HG03520 (cell line): ENCODE measurements around the gene CDCA4.

Experiments used
- ATAC-seq: cut with Tn5 transposase; IDR thresholded peaks from one replicate; pipeline ENCODE4 v1.9.1; 2021; ENCODE audit warnings: mild to moderate bottlenecking, moderate library complexity; ENCODE audit not compliant: unreplicated experiment

The CDCA4 gene

DNA sequence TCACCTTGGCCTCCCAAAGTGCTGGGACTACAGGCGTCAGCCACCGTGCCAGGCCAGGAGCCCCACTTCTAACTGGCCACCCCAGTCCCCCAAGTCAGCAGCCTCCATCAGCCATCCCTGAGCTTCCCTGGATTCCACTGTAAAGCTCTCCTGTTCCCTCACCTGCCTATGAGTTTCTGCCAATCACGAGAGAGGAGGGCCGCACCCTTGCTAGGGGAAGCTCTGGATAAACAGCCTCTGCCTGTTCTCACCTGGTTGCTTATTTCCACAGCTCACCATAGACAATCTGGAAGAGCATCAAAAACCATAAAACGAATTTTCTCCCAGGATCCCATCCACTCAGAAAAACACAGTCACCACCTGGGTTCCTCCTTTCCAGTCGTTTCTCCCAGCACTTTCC is 5.0 kb downstream of the CDCA4 start:
- ATAC-seq: no peak

DNA sequence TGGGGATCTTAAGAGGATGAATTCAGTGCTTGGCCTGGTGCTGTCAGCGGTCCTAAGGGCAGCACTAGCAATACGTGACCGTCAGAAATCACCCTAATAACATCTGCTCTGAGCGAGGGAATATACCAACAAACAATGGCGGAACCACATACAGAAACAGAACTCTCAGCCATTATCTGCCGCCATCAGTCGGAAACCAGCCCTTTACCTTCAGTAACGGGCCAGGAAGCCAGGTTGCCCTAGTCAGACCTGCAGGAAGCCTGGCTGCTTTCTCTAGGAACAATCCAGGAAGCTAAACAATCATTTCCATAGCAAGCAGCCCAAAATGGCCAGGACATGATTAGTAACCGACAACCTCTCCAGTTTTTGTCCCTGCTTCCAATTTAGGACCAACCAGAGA is 5.6 kb downstream of the CDCA4 start:
- no peak for ATAC-seq

DNA sequence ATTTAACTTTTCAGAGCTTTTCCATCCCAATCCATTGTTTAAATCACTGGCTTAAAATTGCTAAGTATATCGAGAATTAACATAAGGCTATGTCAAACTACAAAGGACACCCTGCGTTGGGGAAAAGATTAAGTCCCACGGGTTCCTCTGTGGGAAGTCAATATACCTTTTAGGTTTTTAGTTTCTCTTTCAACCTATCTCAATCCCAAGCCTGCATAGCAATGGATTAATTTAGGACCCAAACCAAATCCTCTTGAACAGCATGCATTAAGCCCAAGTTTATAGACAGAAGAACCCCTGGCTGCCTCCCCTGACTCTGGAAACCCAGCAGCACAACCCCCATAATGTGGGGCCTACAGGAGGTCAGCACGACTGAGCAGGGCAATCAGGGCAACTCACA is 6.3 kb downstream of the CDCA4 start:
- no peak for ATAC-seq

DNA sequence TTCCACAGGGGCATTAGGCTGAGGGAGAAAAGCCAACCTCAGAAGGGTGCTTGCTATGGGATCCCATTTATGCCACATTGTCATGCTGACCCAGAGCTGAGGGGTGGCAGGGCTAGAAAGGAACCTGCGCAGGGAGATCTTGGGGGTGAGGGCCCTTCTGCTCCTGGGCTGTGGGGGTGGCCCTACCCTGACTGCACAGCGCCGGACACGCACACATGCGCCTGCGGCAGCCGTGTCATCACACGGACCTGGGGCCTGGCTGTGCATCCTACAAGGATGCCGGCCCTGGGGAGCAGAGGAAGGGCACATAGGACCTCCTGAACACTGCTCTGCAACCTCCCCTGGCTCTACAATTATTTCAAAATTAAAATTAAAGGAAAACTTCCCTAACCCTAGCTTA is 6.9 kb downstream of the CDCA4 start:
- no peak for ATAC-seq

DNA sequence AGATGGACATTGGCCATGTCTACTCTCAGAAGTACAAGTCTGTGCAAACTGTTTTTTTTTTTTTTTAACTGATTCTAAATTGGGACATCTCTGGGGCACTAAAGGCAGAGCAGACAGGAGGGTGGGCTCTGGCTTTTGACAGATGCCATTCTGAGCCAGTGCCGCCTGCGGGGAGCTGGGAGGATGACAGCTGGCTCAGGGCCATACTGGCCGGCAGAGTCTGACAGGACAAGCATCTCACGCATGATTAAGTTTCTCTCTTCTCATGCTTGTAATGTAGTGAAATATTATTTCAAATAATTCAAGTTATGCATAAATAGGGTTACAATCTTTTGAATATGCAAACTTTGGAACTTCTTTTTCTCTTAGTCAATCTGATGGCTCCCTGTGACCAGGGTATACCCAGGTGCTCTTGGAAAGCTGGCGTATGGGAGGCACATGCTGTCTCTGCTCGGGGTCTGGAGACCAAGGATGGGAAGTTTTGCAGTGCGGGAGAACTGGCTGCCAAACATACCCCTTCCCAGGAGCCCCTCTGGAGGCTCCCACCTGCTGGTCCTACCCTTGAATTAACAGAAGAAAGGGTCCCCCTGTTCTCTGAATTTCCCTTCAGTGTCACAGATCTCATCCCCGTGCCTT is 7.6 kb downstream of the CDCA4 start:
- no peak for ATAC-seq

DNA sequence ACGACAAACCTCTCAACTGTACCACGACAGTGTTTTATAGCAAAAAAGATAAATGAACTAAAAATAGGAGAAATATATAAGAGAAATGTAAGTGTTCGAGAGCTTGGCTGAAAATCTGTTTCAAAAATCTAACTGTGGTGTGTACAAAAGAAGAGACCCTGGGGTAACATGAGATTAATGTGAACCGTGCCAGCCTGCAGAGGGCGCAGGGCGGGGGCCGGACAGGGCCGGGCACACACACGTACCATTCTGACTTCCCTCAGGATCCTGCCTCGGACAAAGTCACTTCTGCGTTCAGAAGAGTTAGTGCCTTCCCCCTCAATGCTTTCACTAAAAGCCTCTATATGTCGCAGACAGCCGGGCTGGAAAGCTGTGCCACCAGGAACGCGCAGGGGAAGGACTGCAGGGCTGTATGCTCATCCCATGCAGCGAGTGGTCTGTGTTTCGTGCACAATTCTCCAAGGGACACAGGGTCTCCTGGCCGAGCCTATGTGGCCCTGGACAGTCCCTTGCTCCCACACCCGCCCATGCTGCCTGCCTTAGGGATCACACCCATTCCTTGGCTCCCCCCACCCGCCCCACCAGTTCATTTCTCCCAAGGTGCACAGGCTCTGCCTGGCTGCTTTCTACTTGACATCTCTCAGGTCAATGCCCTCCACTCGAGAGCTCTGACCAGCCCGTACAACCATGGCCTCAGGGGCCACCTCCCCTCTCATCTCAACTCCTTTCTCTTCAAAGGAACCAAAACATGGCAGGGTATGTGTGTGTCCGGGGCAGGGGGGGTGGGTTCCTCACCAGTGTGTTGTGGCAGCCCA is 8.5 kb downstream of the CDCA4 start:
- ATAC-seq: no peak

DNA sequence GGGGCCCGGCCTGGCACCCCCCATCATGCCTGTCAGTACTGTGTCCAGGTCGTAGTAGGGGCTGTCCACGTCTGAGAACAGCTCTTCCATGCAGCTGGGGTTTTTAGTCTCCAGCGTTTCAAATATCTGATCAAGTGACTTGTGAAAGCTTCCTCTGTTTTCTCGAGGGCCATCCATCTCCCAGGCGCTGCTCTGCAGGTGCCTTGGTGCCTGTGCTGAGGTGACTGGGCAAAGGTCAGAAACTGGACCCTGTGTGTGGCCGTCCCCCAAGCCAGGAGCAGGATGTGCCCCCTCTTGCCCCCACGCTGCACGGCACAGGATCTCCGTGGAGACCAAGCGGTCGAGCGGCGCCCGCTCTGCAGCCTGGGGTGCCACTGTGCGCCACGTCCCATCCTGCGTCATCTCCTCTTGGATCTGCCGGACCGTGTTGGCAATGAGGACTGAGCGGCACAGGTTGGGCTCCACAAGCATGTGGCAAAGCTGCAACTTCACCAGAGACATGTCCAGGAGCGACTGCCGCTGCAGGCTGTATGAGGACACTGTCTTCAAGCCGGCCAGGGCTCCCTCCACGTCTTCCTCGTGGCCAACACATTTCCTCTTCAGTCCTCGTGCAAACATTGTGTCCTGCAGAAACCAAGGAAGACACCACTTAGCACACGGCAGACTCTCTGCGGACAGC is 9.4 kb downstream of the CDCA4 start:
- ATAC-seq: no peak

DNA sequence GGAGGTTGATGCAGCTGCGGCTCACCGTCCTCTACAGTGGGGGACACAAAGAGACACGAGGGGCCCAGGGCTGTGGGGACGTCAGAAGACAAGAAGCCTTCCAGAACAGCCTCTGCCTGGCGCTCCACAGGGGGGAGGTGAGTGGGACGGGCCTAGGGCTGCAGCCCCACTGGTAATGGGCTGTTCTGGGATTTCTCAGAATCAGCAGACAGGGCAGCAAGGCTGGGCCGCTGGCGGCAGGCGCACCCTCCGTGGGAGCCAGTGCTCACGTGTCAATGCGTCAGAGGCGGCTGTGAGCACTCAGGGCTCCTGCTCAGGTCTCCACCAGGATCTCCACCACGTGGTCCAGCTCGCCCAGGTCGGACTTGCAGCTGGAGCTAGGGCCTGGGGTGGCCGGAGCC is 10.0 kb downstream of the CDCA4 start:
- ATAC-seq: no peak

DNA sequence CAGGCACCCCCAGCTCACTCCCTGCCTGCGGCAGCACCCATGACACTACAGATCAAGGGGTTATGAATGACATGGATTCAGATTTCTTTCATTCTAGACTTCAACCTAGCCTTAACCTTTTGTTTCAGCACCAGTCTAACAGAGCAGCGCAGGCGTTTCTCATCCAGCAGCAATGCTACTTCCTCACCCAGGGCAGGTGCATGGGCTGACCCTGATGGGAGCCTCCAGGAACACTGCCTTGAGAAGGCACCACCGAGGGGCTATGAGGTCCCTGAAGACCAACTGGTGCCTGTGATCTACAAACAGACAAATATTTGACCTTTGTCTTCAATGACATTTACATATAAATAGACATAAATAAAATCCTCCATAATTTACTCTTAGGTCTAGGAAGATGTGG is 10.8 kb downstream of the CDCA4 start:
- ATAC-seq: no peak

DNA sequence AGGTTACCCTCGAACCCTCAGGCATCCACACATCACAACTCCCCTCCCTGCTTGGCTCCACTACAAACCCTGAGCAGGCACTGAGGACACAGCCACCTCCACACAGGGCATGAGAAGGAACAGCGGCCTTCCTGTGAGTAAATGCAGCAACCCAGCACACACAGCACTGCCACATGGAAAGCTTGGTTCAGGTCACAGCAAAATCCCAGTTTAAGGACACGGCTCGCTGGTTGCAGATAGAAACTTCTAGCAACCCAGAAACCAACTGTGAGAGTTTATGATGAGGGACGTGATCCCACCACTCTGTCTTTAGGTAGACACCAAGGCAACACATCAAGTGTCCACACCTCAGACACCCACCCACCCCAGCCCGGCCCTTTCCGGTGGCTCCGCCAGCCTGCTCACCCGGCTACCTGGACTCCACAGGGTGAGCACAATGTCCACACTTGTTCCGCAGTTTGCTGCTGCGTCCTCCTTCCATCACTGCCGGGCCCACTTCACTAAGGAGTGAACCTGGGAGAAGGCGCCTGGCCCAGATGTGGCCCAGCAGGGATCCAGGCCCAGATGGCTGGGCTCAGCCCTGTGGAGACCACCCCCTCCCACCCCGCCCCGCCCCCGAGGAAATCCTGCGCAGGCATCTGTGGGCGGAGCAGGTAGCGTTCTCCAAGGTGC is 13.2 kb downstream of the CDCA4 start:
- ATAC-seq: no peak

DNA sequence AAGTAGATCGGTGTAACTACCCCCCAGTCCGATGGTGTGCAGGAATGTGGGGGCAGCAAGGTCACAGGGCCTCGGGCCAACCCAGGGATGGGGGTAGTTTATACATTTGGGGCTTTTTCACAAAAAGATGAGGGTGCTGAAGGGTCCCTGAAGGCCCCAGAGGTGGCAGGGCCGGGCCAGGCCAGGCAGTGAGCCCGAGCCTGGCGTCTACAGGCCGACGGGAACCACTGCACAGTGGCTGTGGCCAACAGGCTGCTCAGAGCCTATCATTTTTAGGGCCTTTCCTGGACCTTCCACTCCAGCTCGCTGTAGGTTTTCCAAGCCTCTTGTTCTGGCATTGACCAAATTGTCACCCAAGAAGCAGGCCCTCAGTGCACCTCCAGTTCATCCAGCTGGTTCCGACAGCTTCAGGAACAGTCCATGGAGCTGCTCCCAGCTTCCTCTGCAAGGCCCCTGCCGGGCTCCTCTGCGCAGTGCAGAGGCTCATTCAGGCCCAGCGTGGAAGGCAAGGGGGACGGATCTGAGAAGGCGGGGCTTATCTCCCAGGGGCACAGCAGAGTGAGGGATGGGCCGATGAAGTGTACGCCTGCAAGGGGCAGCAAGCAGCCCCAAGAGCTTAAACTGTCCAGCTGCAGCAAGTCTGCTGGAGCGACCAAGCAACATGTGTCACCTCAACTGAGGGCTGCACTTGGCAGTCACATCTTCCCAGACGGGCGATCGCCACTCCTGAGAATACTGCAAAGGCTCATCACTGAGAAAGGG is 13.9 kb downstream of the CDCA4 start:
- ATAC-seq: no peak

DNA sequence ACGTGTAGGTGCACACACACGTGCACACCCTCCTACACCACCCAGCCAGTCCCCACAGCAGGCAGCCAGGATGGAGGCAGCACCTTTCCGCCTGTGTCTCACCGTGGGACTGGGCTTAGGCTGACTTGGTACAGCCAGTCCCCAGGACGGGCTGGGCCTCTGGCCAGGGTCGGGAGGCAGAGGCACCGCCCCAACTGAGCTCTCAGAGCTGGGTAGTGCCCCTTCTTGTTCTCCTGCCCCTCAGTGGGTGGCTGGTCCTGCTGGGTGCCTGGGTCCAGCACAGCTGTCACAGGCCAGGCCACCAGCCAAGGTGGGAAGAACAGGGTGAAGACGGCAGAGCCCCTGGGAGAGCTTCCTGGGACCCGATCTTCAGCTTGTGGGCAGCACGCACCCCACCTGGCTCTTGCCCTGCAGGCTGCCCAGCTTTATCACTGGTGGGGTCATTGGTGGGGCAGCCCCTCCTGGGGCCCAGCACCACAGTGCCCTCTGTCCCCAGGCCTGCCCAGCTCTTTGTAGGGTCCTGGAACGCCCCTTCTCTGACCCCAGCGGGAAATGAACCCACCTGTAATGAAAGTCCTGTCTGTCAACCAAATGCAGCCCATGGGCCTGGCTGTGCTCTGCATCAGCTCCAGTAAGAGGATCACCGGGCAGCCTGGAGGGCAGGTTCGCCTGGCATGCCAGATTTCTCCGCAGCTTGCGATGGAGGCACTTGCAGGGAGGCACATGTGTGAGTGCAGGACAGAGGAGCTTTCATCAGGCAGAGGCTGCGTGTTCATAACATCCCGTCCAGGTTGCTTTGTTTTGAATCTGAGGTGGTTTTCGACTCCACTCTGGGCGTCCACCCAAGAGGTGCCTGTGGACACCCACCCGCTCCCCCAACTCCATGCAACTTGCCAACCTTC is 14.7 kb downstream of the CDCA4 start:
- no peak for ATAC-seq

DNA sequence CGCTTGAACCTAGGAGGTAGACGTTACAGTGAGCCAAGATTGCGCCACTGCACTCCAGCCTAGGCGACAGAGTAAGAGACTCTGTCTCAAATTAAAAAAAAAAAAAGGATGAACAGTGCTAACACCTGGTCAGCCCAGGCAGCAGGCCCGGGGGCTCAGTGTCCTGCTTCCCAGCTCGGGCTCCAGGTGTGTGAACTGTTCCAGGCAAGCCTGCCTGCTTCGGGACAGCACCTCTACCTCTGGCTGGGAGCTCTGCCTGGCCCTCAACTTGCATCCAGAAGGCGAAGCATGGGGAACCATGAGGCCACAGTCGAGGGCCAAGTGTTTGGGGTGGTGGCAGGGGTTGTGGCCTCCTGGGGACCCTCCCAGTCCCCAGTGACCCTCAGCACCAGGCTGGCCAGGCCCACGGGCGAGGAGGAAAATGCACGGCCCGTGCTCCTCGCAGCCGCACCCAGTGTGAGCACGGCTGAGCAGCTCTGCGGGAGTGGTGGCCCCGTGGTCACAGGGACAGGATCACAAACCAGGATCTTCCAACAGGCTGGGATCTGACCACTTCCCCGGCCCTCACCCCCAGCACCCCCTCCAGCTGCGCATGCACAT is 15.5 kb downstream of the CDCA4 start:
- no peak for ATAC-seq

DNA sequence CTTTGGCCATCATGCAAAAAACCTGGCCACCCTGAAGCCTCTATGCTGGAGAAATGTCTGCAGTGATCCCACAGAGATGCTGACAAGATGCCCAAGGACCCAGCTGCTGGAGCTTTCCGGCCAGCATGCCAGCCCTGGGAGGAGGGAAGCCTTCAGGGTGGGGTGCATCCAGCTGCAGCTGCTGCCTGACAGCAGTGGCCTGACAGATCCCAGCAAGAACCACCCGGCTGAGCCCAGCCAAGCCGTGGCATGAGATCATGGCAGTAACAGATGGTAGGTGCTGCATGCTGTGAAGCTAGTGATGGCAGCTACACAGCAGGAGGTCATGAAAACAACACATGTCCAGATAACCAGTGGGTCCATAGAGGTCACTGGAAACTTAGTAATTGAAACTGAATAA is 21.5 kb downstream of the CDCA4 start:
- no peak for ATAC-seq

DNA sequence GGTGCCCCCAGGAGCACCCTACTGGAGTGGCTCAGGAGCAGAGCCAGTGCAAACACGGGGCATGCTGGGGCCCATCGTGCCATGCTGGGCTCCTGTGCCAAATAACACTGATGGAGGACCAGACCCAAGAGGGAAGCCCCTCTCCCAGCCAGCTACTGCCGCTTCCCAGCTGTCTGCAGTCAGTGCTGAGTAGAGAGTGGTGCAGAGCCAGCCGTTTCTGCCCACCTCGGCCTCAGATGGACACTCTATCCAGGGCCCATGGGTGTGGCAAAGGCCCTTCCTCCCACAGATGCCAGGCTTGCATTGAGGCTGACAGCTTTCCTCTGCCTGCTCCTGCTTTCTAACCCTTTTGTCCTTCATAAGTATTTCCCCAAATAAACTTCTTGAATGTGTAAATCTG is 22.1 kb downstream of the CDCA4 start:
- no peak for ATAC-seq

DNA sequence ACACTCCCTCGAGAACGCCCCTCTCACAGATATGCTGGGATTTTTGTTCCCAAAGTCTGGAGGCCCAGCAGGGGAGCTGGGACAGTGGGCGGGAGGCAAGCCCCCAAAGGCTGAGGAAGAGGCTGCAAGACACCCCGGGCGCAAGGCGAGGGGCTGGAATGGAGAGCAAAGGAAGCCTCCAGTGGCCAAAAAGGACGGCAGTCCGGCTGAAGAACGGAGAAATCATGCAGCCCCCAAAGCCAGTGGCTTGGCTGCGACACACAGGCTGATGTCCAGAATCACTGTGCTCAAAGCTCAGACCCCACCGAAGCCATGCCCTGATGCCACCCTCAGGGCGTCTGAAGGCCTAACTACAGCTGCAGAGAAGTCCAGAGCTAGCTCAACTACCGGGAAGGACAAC is 24.4 kb downstream of the CDCA4 start:
- ATAC-seq: no peak

DNA sequence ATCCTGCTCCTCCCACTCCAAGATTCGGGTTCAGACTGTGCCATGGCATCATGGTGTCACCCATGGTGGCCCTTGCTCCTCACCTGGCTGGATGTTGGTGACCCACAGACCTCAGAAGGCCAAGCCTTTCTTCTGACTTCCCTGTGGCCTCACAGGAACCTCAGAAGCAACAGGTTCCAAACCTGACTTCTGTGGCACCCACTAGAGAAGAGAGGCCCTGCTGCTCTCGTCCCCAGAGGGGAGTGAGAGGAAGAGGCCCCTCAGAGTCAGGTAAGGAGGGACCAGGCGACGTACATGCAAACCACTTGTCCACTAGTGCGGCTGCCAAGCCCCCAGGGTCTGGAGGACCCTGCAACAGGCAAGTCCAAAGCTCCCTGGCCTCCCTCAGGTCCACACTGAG is 24.9 kb downstream of the CDCA4 start:
- no peak for ATAC-seq

DNA sequence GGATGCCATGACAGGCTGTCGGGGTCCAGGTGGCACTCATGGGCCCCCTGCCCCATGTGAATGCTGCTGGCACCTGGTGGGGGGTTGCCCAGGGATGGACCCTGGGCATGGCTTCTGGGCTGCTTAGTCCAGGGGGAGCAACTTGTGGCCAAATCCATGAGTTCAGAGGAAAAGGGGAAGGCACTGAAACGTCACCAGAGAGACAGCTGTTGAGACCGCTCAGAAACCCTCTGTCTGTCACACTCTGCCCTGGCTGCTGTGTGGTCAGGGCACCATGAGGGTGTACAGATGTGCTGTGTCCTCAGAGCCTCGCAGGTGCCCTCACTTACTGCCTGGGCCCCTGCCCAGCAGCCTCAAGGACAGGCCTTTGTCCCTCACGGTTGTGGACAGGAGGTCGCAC is 25.9 kb downstream of the CDCA4 start:
- no peak for ATAC-seq

DNA sequence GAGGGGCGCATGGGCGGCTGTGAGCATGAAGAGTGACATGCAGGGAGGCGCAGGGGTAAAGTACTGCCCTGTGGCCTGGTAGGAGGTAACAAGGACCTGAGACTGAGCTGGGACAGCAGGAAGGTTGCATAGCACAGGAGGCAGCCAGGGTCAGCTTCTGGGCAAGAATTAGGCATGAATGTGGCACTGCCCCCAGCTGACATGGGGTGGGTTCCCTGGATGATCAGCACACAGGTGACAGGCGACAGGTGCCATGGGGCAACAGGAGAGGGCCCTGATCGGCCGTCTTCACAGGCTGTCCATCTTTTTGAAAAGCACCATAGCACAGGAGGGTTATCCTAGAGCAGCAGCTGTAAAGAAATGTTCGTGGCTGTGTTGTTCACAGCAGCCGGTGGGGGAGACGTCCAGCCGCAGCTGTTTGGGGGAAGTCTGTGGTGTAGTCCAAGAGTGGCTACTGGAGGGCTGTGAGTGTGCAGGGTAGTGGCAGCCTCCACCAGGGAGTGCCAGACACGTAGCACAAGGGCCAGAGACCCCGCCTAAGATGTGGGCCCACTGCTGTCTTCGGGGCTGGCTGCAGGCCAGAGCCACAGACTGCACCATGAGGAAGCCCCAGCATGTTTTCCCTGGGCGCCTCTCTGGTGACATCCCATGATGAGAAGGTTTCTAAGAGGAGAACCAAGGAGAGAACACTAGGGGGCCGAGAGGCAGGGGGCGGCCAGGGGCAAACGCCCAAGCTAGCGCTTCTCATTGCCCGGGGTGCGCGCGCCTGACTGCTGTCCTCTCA is 26.9 kb downstream of the CDCA4 start:
- ATAC-seq: no peak
